Gastrocnemius medialis (tissue), 4 donors: ENCODE results near the gene ZSWIM4. TPM values are rescaled to one million over a fixed set of nuclear protein-coding genes. Genes with fewer than 3 reads are reported as not detected.
A peak's percentile ranks its signal among the peaks of the same experiment; 100 is the strongest.
"Not testable (repeated sequence)": the region's sequence is repeated elsewhere in the genome, so short reads cannot be mapped to it uniquely, and the experiment has no call there.

Source experiments
- ATAC-seq, 2 donors: fragments of 150-250 bp; one replicate each; pipeline ENCODE4 v1.9.1; 2016
- DNase-seq, 2 donors: peaks; one replicate each; pipeline ENCODE4 v3.0.0-alpha.2; 2019
- H3K27ac ChIP-seq, 4 donors: fragments of 200-600 bp; sonication (generic); 1 replicate in 1 of 4; 2 replicates in 3 of 4; pipeline ENCODE4 v1.5.1; 2016 to 2018; ENCODE audit warnings: mild to moderate bottlenecking in 2 of 4, moderate library complexity in 1 of 4
- H3K27me3 ChIP-seq, 3 donors: fragments of 200-600 bp; sonication (generic) in 2 of 3; 1 replicate in 1 of 3; 2 replicates in 2 of 3; pipeline versions ENCODE4 v1.5.1 to v1.6.0; 2016 to 2019; ENCODE audit warnings: mild to moderate bottlenecking in 1 of 3, moderate library complexity in 1 of 3
- H3K36me3 ChIP-seq, 2 donors: fragments of 200-600 bp; sonication (generic) in 1 of 2; one replicate each; pipeline ENCODE4 v1.5.1; 2017 to 2018
- H3K4me1 ChIP-seq, 2 donors: fragments of 200-600 bp; sonication (generic) in 1 of 2; one replicate each; pipeline ENCODE4 v1.5.1; 2016 to 2017; ENCODE audit warnings: mild to moderate bottlenecking in 2 of 2
- H3K4me3 ChIP-seq, 4 donors: fragments of 200-600 bp; sonication (generic) in 3 of 4; 1 replicate in 1 of 4; 2 replicates in 3 of 4; pipeline ENCODE4 v1.5.1; 2016 to 2019; ENCODE audit warnings: mild to moderate bottlenecking in 2 of 4
- H3K9me3 ChIP-seq, 3 donors: fragments of 200-600 bp; sonication (generic) in 2 of 3; 1 replicate in 1 of 3; 2 replicates in 2 of 3; pipeline ENCODE4 v1.5.1; 2016 to 2019
- POLR2A ChIP-seq, 2 donors: fragments of 450-650 bp; IDR thresholded peaks; one replicate each; pipeline ENCODE4 v1.6.1; 2017; ENCODE audit warnings: antibody characterized with exemption in 2 of 2, mild to moderate bottlenecking in 2 of 2, moderate library complexity in 2 of 2
- in situ Hi-C, 4 donors: fragments of 200-750 bp; cut with MboI; loops; one replicate each; pipeline versions ENCODE4 v1.15.0 to v1.8.0; 2017; ENCODE audit warnings: low sequenced_read_pairs in 4 of 4
- intact Hi-C: fragments of 100-400 bp; cut with DNase I; formaldehyde crosslinking; loops from one replicate; pipeline ENCODE4 v1.15.1; 2023; ENCODE audit warnings: low total_unique reads
- total RNA-seq, 4 donors: library from RNA; depleted of rRNA; stranded (reverse); fragments of >200 nt; gene quantifications; one replicate each; pipeline versions ENCODE4 v1.1.0 to v1.2.3, GENCODE V29; 2016
- TF ChIP-seq, protein P1 (sequence below), 5 experiments: fragments of 450-650 bp in 3 of 5; fragments of 200-600 bp in 2 of 5; sonication (generic) in 2 of 5; IDR thresholded peaks in 4 of 5; conservative IDR thresholded peaks in 1 of 5; 1 replicate in 4 of 5; 2 replicates in 1 of 5; pipeline ENCODE4 v1.5.1; 2016 to 2019; ENCODE audit warnings: antibody characterized with exemption in 5 of 5, mild to moderate bottlenecking in 3 of 5, moderate library complexity in 3 of 5

The ZSWIM4 gene
- total RNA-seq, 4 donors from 2014 or later: 3.9 to 6.3 (median 5.0) TPM

DNA sequence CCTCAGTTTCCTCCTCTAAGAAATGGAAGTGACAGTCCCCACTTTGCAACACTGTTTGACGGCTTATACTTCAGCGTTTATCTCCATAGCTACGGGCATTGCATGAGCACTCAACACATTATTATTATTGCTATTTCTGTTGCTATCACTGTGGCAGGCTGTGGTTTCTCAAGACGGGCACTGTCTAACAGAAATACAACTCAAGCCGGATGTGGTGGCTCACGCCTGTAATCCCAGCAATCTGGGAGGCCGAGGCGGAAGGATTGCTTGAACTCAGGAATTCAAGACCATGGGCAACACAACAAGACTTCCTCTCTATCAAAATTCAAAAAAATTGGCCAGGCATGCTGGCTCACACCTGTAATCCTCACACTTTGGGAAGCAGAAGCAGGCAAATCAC lies 4.9 kb upstream of the ZSWIM4 start:
- Histone ChIP-seq H3K4me1 (peaks cover 12 to 13% of the 10 kb centered on the region in 2 donors), H3K4me3 (no peak overlapping the region), H3K9me3 (no peaks in the 10 kb centered on the region), H3K27ac (no peak overlapping the region), H3K36me3 (no peaks in the 10 kb centered on the region), H3K27me3 (peaks cover 0 to 19% (median 7%) of the 10 kb centered on the region in 3 donors)
- ATAC-seq (no peak), DNase-seq (no peak)
- intact Hi-C loops (loop anchor here (5.0 to 10.0 kb wide), 2 partner anchors 214 to 282 kb away; partner anchors contain the start of genes MISP3 and RFX1), in situ Hi-C loops (loop anchor here in 1 of 4 donors (5.0 kb wide), 1 partner anchor 67 kb away; no protein-coding TSS in a partner anchor)
- TF ChIP-seq, protein P1, sequence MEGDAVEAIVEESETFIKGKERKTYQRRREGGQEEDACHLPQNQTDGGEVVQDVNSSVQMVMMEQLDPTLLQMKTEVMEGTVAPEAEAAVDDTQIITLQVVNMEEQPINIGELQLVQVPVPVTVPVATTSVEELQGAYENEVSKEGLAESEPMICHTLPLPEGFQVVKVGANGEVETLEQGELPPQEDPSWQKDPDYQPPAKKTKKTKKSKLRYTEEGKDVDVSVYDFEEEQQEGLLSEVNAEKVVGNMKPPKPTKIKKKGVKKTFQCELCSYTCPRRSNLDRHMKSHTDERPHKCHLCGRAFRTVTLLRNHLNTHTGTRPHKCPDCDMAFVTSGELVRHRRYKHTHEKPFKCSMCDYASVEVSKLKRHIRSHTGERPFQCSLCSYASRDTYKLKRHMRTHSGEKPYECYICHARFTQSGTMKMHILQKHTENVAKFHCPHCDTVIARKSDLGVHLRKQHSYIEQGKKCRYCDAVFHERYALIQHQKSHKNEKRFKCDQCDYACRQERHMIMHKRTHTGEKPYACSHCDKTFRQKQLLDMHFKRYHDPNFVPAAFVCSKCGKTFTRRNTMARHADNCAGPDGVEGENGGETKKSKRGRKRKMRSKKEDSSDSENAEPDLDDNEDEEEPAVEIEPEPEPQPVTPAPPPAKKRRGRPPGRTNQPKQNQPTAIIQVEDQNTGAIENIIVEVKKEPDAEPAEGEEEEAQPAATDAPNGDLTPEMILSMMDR (IDR thresholded peaks at IDR 0.05 in 4 of 5, conservative IDR thresholded peaks at IDR 0.05 in 1 of 5): no peak

DNA sequence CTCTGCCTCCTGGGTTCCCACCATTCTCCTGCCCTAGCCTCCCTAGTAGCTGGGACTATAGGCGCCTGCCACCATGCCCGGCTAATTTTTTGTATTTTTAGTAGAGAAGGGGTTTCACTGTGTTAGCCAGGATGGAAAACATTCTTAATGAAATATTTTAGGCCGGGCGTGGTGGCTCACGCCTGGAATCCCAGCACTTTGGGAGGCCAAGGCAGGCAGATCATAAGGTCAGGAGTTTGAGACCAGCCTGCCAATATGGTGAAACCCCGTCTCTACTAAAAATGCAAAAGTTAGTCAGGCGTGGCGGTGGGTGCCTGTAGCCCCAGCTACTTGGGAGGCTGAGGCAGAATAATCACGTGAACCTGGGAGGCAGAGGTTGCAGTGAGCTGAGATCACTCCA lies 1.9 kb upstream of the ZSWIM4 start:
- Histone ChIP-seq H3K27ac (peak overlapping the region in 1 of 4 donors; percentile 25), H3K4me1 (peaks cover 24 to 26% of the 10 kb centered on the region in 2 donors)
- DNase-seq, ATAC-seq, H3K27me3 ChIP-seq, H3K4me3 ChIP-seq, H3K9me3 ChIP-seq, H3K36me3 ChIP-seq: not testable (repeated sequence)
- in situ Hi-C loops (loop anchor here in 1 of 4 donors (5.0 kb wide), 1 partner anchor 64 kb away; no protein-coding TSS in a partner anchor), intact Hi-C loops (loop anchor here (5.0 to 10.0 kb wide), 2 partner anchors 211 to 279 kb away; partner anchors contain the start of genes MISP3 and RFX1)

DNA sequence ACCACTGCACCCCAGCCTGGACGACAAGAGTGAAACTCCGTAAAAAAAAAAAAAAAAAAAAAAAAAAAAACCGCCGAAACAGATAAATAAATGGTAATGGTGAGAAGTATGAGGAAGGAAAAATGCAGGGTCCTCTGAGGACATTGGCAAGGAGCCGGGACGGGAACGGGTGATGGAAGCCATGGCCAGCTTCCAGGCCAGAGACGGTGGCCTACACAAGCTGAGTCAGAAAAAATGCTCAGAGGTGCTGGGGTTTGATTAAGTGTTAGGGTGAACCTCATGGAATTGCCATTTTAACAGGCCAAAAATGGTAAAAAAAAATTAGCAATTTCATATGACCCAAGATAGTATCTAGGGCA lies 866 bp upstream of the ZSWIM4 start:
- H3K9me3 ChIP-seq: no peaks in the 10 kb centered on the region
- no peaks in the 10 kb centered on the region for H3K36me3 ChIP-seq
- ATAC-seq: peak; percentile 7 to 10
- H3K4me1 ChIP-seq: peaks cover 24 to 26% of the 10 kb centered on the region in 2 donors
- peak; percentile 51 to 76 for DNase-seq
- in situ Hi-C loops: loop anchor here in 1 of 4 donors (5.0 kb wide), 1 partner anchor 63 kb away; no protein-coding TSS in a partner anchor
- H3K27me3 ChIP-seq: no peaks in the 10 kb centered on the region
- TF ChIP-seq, protein P1 (IDR thresholded peaks at IDR 0.05 in 4 of 5, conservative IDR thresholded peaks at IDR 0.05 in 1 of 5): no peak
- no peak for TF ChIP-seq POLR2A (IDR thresholded peaks at IDR 0.05)
- peak overlapping the region; percentile 64 to 96 (median 78) for H3K4me3 ChIP-seq
- H3K27ac ChIP-seq: peak overlapping the region; percentile 67 to 96 (median 90)
- intact Hi-C loops: loop anchor here (2.0 to 10.0 kb wide), 3 partner anchors 38 to 278 kb away; partner anchors contain the start of genes MISP3 and RFX1

DNA sequence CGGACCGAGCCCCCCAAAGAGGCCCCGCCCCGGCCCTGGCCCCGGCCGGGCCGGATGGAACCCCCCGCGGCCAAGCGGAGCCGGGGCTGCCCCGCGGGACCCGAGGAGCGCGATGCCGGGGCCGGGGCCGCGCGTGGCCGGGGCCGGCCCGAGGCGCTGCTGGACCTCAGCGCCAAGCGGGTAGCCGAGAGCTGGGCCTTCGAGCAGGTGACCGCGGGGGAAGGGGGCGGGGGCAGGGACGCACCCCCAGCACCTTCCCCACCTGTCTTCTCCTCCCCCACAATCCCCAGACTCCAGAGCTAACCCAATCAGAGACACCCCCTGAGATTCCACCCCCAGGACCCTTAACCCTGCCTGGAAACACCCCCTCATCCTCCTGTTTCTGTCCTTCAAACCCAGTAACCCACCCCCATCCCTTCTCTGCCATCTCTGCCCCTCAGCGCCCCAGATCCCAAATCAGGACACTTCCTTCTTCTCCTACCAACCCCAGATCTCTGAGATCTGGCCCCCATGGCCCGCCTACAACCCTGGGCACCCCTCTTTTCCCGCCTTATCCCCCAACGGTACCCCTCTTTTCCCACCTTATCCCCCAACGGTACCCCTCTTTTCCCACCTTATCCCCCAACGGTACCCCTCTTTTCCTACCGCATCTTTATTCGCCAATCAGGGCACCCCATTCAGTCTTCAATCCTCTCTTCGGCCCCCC lies 505 bp downstream of the ZSWIM4 start:
- DNase-seq (peak in 1 of 2 donors; percentile 40), ATAC-seq (peak; percentile 42 to 48)
- Histone ChIP-seq H3K4me3 (peak overlapping the region; percentile 64 to 96 (median 75)), H3K36me3 (no peaks in the 10 kb centered on the region), H3K9me3 (no peaks in the 10 kb centered on the region), H3K27me3 (no peaks in the 10 kb centered on the region), H3K4me1 (peaks cover 24 to 26% of the 10 kb centered on the region in 2 donors), H3K27ac (peak overlapping the region; percentile 79 to 96 (median 90))
- TF ChIP-seq, protein P1 (IDR thresholded peaks at IDR 0.05 in 4 of 5, conservative IDR thresholded peaks at IDR 0.05 in 1 of 5): no peak
- TF ChIP-seq POLR2A (IDR thresholded peaks at IDR 0.05): no peak
- in situ Hi-C loops (no loop called here), intact Hi-C loops (loop anchor here (2.0 to 10.0 kb wide), 2 partner anchors 37 to 209 kb away; partner anchors contain the start of gene RFX1)
